SK-N-SH (cell line): ENCODE results near the gene TMEM225B. TPM values are rescaled to one million over a fixed set of nuclear protein-coding genes. Genes with fewer than 3 reads are reported as not detected.

ENCODE experiments used
- CTCF ChIA-PET: fragments of 300-600, 350-600 bp; formaldehyde crosslinking; extraction: SDS; loops from one replicate; lab custom pipeline; 2021; lab: Yijun Ruan, JAX
- POLR2A ChIA-PET: fragments of 350-600 bp; sonication (Branson Sonifier 250); formaldehyde crosslinking; extraction: SDS; loops from one replicate; lab custom pipeline; 2020; ENCODE audit warnings: antibody characterized with exemption, inconsistent platforms; lab: Yijun Ruan, JAX
- DNase-seq: peaks from one replicate; pipeline ENCODE4 v3.0.0; 2012
- H2AFZ ChIP-seq: fragments of 200-600 bp; sonication (generic); 2 replicates; pipeline ENCODE4 v1.8.1; 2016; ENCODE audit warnings: antibody characterized with exemption, mild to moderate bottlenecking, low read depth
- H3F3A ChIP-seq: fragments of 200-600 bp; sonication (generic); replicated peaks from 2 replicates; pipeline ENCODE3; 2016; ENCODE audit warnings: antibody characterized with exemption, mild to moderate bottlenecking; ENCODE audit not compliant: insufficient read depth
- H3K27ac ChIP-seq, 2 experiments: fragments of 200-500 bp in 1 of 2; fragments of 200-600 bp in 1 of 2; sonication (Bioruptor generic) in 1 of 2; sonication (generic), shearing (Covaris generic) in 1 of 2; 2 replicates each; pipeline versions ENCODE4 v1.5.1 to v1.6.1; 2014 to 2016; ENCODE audit warnings: low read depth in 2 of 2, inconsistent platforms in 1 of 2, low read length in 1 of 2, mild to moderate bottlenecking in 1 of 2, mixed read lengths in 1 of 2
- H3K27me3 ChIP-seq: fragments of 200-600 bp; sonication (generic), shearing (Covaris generic); 2 replicates; pipeline ENCODE4 v1.6.1; 2016; ENCODE audit warnings: mixed run types; ENCODE audit not compliant: insufficient read depth
- H3K36me3 ChIP-seq, 2 experiments: fragments of 200-500 bp in 1 of 2; fragments of 200-600 bp in 1 of 2; sonication (Bioruptor generic) in 1 of 2; sonication (generic) in 1 of 2; replicated peaks in 1 of 2; 2 replicates each; pipeline versions ENCODE3 to v1.5.1; 2014 to 2016; ENCODE audit warnings: low read length in 1 of 2, mild to moderate bottlenecking in 1 of 2; ENCODE audit not compliant: insufficient read depth in 2 of 2, control insufficient read depth in 1 of 2
- H3K4me1 ChIP-seq, 2 experiments: fragments of 200-500 bp in 1 of 2; fragments of 200-600 bp in 1 of 2; sonication (Bioruptor generic) in 1 of 2; sonication (generic), shearing (Covaris generic) in 1 of 2; 2 replicates each; pipeline versions ENCODE4 v1.5.1 to v1.6.1; 2014 to 2016; ENCODE audit warnings: low read depth in 1 of 2, low read length in 1 of 2, mixed run types in 1 of 2; ENCODE audit not compliant: insufficient read depth in 2 of 2, control insufficient read depth in 1 of 2
- H3K4me2 ChIP-seq: fragments of 200-600 bp; sonication (generic), shearing (Covaris generic); 2 replicates; pipeline ENCODE4 v1.6.1; 2017; ENCODE audit warnings: mixed run types
- H3K4me3 ChIP-seq, 2 experiments: fragments of 200-500 bp in 1 of 2; fragments of 200-600 bp in 1 of 2; sonication (Bioruptor generic) in 1 of 2; sonication (generic), shearing (Covaris generic) in 1 of 2; 2 replicates each; pipeline versions ENCODE4 v1.5.1 to v1.8.1; 2014 to 2016; ENCODE audit warnings: low read depth in 2 of 2, inconsistent platforms in 1 of 2, low read length in 1 of 2, mild to moderate bottlenecking in 1 of 2, mixed read lengths in 1 of 2, moderate library complexity in 1 of 2
- H3K79me2 ChIP-seq: fragments of 200-600 bp; sonication (generic); 2 replicates; pipeline ENCODE4 v1.8.1; 2017; ENCODE audit warnings: mild to moderate bottlenecking; ENCODE audit not compliant: insufficient read depth
- H3K9ac ChIP-seq: fragments of 200-600 bp; sonication (generic); 2 replicates; pipeline ENCODE4 v1.6.1; 2017; ENCODE audit warnings: mixed run types
- H3K9me2 ChIP-seq: fragments of 200-600 bp; sonication (generic); 2 replicates; pipeline ENCODE4 v1.6.1; 2017; ENCODE audit warnings: mixed run types
- H3K9me3 ChIP-seq: fragments of 200-600 bp; sonication (generic); 2 replicates; pipeline ENCODE4 v1.6.1; 2017; ENCODE audit warnings: mixed run types, mild to moderate bottlenecking, moderate library complexity
- H4K20me1 ChIP-seq: fragments of 200-600 bp; sonication (generic); 2 replicates; pipeline ENCODE4 v1.6.1; 2017; ENCODE audit warnings: mild to moderate bottlenecking, mixed run types; ENCODE audit not compliant: insufficient read depth
- ELF1 ChIP-seq: IDR thresholded peaks from 2 replicates; pipeline ENCODE4 v1.4.0; 2012
- FOSL2 ChIP-seq: IDR thresholded peaks from 2 replicates; pipeline ENCODE4 v1.4.0; 2012; ENCODE audit warnings: low read depth, mild to moderate bottlenecking, moderate library complexity, borderline replicate concordance
- FOXM1 ChIP-seq: IDR thresholded peaks from 2 replicates; pipeline ENCODE4 v1.4.0; 2012; ENCODE audit warnings: low read depth, mild to moderate bottlenecking
- JUND ChIP-seq: IDR thresholded peaks from 2 replicates; pipeline ENCODE4 v1.4.0; 2012
- MXI1 ChIP-seq: IDR thresholded peaks from 2 replicates; pipeline ENCODE4 v1.6.1; 2012; ENCODE audit warnings: mild to moderate bottlenecking, low read depth, low read length, improper control_type of control experiment
- POLR2AphosphoS5 ChIP-seq: IDR thresholded peaks from 2 replicates; pipeline ENCODE4 v1.6.1; 2012; ENCODE audit warnings: low read depth, low read length
- SMC3 ChIP-seq: IDR thresholded peaks from 2 replicates; pipeline ENCODE4 v1.6.1; 2012; ENCODE audit warnings: low read depth, low read length, improper control_type of control experiment
- TAF1 ChIP-seq: IDR thresholded peaks from 2 replicates; pipeline ENCODE4 v1.6.1; 2012; ENCODE audit warnings: low read depth, mild to moderate bottlenecking, low read length, moderate library complexity, borderline replicate concordance
- TEAD4 ChIP-seq: IDR thresholded peaks from 2 replicates; pipeline ENCODE4 v1.4.0; 2012; ENCODE audit warnings: mild to moderate bottlenecking, borderline replicate concordance; ENCODE audit not compliant: insufficient read depth
- YY1 ChIP-seq: IDR thresholded peaks from 2 replicates; pipeline ENCODE4 v1.4.0; 2012; ENCODE audit warnings: low read depth, mild to moderate bottlenecking
- WGBS: methylation state at CpG from one replicate; pipeline ENCODE4 v1.1.6; 2017; ENCODE audit warnings: low lambda C conversion rate; 5-methylcytosine and 5-hydroxymethylcytosine counted together
- polyA plus RNA-seq, 3 experiments: library from polyadenylated mRNA; depleted of rRNA; stranded (reverse); fragments of >200 nt; gene quantifications; 2 replicates each; pipeline ENCODE4 v1.2.3, GENCODE V29; 2012
- TF ChIP-seq, protein P1 (sequence below): fragments of 200-600 bp; sonication (generic); IDR thresholded peaks from 2 replicates; pipeline ENCODE4 v1.6.1; 2017; ENCODE audit warnings: antibody characterized with exemption, mild to moderate bottlenecking, moderate library complexity
- TF ChIP-seq, protein P2 (sequence below): IDR thresholded peaks from 2 replicates; pipeline ENCODE4 v1.4.0; 2012; ENCODE audit warnings: low read depth
- TF ChIP-seq, protein P3 (sequence below): IDR thresholded peaks from 2 replicates; pipeline ENCODE4 v1.4.0; 2012; ENCODE audit warnings: low read depth, borderline replicate concordance
- TF ChIP-seq, protein P4 (sequence below): IDR thresholded peaks from 2 replicates; pipeline ENCODE4 v1.6.1; 2012; ENCODE audit warnings: mild to moderate bottlenecking, low read depth, low read length, moderate library complexity

Gene TMEM225B
- polyA plus RNA-seq, 1 of the 3 experiments (the other 2 are of a cell fraction): 1.5 TPM

DNA sequence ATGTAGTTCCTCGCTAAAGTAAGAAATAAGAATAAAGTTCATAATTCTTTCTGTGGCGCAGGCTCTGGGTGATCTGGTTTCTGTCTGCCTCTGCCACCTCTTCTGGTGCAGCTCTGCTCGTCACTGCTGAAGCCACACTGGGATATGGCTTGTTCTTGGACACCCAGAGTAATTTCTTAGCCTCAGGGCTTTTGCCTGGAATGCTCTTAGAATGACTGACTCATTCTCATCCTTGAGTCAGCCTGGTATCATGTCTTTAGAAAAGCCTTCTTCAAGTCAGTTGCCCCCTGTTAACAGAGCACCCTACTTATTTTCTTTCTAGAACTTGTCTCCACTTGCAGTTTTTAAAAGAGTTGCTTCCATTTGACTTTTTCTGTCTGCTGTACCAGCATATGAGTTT, 20.7 kb downstream of the TMEM225B start:
- Histone ChIP-seq H3K27ac (peak overlapping the region in 1 of 2 experiments; percentile 38; a peak in 2 of 4 replicates), H3K9ac (no peak overlapping the region), H3K27me3 (no peaks in the 10 kb centered on the region), H2AFZ (no peak overlapping the region), H3K4me3 (no peak overlapping the region), H3K4me2 (peak overlapping the region; percentile 85; the same call in 1 of the 2 replicates), H3K36me3 (peaks cover 48 to 52% of the 10 kb centered on the region in 2 experiments), H3K9me2 (no peaks in the 10 kb centered on the region), H3K79me2 (peaks cover 40% of the 10 kb centered on the region), H3K9me3 (no peaks in the 10 kb centered on the region), H3F3A (peaks cover 27% of the 10 kb centered on the region), H3K4me1 (peaks cover 7 to 8% of the 10 kb centered on the region in 2 experiments; a peak in 3 of 4 replicates), H4K20me1 (no peaks in the 10 kb centered on the region)
- DNase-seq: no peak
- ChIA-PET POLR2A (no interaction called here), CTCF (interaction anchor here (1.4 kb wide), 1 partner anchor 295 kb away, joined by 3 read pairs; no protein-coding TSS in a partner anchor)
- TF ChIP-seq, protein P1, sequence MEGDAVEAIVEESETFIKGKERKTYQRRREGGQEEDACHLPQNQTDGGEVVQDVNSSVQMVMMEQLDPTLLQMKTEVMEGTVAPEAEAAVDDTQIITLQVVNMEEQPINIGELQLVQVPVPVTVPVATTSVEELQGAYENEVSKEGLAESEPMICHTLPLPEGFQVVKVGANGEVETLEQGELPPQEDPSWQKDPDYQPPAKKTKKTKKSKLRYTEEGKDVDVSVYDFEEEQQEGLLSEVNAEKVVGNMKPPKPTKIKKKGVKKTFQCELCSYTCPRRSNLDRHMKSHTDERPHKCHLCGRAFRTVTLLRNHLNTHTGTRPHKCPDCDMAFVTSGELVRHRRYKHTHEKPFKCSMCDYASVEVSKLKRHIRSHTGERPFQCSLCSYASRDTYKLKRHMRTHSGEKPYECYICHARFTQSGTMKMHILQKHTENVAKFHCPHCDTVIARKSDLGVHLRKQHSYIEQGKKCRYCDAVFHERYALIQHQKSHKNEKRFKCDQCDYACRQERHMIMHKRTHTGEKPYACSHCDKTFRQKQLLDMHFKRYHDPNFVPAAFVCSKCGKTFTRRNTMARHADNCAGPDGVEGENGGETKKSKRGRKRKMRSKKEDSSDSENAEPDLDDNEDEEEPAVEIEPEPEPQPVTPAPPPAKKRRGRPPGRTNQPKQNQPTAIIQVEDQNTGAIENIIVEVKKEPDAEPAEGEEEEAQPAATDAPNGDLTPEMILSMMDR: no peak
- TF ChIP-seq FOSL2 (peak; percentile 47; the same call in 1 of the 2 replicates), MXI1 (no peak), SMC3 (no peak), POLR2AphosphoS5 (no peak)
- WGBS: 29% methylated on average over 3 of the region's 3 CpGs

DNA sequence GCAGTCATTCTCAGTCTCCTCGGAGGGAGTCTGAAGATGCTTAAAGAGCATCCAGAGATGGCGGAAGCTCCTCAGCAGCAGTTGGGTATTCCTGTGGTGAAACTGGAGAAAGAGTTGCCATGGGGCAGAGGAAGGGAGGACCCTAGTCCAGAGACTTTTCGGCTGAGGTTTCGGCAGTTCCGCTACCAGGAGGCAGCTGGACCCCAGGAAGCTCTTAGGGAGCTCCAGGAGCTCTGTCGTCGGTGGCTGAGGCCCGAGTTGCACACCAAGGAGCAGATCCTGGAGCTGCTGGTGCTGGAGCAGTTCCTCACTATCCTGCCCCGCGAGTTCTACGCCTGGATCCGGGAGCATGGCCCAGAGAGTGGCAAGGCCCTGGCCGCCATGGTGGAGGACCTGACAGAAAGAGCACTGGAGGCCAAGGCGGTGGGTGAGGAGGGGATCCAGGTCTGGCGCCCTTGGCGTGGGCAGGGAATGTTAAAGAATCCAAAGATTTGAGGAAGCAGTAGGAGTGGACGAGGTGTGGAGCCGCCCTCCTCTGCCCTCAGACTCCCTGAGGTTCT, 21.6 kb downstream of the TMEM225B start:
- H3K79me2 ChIP-seq: peaks cover 40% of the 10 kb centered on the region
- H4K20me1 ChIP-seq: no peaks in the 10 kb centered on the region
- peaks cover 19% of the 10 kb centered on the region for H3F3A ChIP-seq
- DNase-seq: no peak
- no peak overlapping the region for H3K4me2 ChIP-seq
- no peak for TF ChIP-seq FOSL2
- no peak for TF ChIP-seq TAF1
- no peaks in the 10 kb centered on the region for H3K9me3 ChIP-seq
- peaks cover 55 to 61% of the 10 kb centered on the region in 2 experiments for H3K36me3 ChIP-seq
- WGBS: 97% methylated on average over 17 of the region's 18 CpGs
- H3K9ac ChIP-seq: no peak overlapping the region
- H3K4me1 ChIP-seq: peaks cover 7 to 8% of the 10 kb centered on the region in 2 experiments; a peak in 3 of 4 replicates
- CTCF ChIA-PET: no interaction called here
- no peak overlapping the region for H3K4me3 ChIP-seq
- H2AFZ ChIP-seq: no peak overlapping the region
- no peak overlapping the region for H3K27ac ChIP-seq
- no peaks in the 10 kb centered on the region for H3K27me3 ChIP-seq
- POLR2A ChIA-PET: no interaction called here
- no peaks in the 10 kb centered on the region for H3K9me2 ChIP-seq

DNA sequence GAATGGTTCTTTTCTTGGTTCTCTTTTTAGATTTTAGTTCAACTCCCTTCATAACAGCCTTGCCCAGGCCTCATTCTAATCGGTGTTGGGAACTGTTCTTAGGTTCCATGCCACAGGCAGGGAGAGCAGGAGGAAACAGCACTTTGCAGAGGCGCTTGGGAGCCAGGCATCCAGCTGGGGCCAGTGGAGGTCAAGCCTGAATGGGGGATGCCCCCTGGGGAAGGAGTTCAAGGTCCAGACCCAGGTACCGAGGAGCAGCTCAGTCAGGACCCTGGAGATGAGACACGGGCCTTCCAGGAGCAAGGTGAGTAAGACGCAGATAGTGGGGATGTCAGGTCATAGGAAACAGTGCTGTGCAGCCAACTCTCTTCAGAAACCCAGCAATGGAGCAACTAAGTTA, 23.2 kb downstream of the TMEM225B start:
- ChIA-PET CTCF (interaction anchor here (1.2 kb wide), 1 partner anchor 41 kb away, joined by 5 read pairs; no protein-coding TSS in a partner anchor), POLR2A (interaction anchor here (0.5 to 1.0 kb wide), 2 partner anchors 117 to 481 kb away, joined by 3 to 5 read pairs; partner anchors contain the start of gene ZKSCAN5)
- Histone ChIP-seq H2AFZ (no peak overlapping the region), H3K9ac (no peak overlapping the region), H3K27me3 (no peaks in the 10 kb centered on the region), H4K20me1 (no peaks in the 10 kb centered on the region), H3K4me3 (no peak overlapping the region), H3K9me2 (no peaks in the 10 kb centered on the region), H3K36me3 (peaks cover 65 to 77% of the 10 kb centered on the region in 2 experiments), H3K9me3 (no peaks in the 10 kb centered on the region), H3K4me1 (peaks cover 7 to 8% of the 10 kb centered on the region in 2 experiments; a peak in 3 of 4 replicates), H3K79me2 (peaks cover 40% of the 10 kb centered on the region), H3K4me2 (no peak overlapping the region), H3K27ac (no peak overlapping the region), H3F3A (peaks cover 10% of the 10 kb centered on the region)
- no peak for DNase-seq
- WGBS: 87% methylated on average over 5 of the region's 5 CpGs
- TF ChIP-seq ELF1 (no peak), TAF1 (no peak), TEAD4 (no peak), YY1 (no peak), FOXM1 (no peak), JUND (no peak)
- TF ChIP-seq, protein P2, sequence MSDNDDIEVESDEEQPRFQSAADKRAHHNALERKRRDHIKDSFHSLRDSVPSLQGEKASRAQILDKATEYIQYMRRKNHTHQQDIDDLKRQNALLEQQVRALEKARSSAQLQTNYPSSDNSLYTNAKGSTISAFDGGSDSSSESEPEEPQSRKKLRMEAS: no peak
- TF ChIP-seq, protein P3, sequence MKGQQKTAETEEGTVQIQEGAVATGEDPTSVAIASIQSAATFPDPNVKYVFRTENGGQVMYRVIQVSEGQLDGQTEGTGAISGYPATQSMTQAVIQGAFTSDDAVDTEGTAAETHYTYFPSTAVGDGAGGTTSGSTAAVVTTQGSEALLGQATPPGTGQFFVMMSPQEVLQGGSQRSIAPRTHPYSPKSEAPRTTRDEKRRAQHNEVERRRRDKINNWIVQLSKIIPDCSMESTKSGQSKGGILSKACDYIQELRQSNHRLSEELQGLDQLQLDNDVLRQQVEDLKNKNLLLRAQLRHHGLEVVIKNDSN: no peak
- TF ChIP-seq, protein P4, sequence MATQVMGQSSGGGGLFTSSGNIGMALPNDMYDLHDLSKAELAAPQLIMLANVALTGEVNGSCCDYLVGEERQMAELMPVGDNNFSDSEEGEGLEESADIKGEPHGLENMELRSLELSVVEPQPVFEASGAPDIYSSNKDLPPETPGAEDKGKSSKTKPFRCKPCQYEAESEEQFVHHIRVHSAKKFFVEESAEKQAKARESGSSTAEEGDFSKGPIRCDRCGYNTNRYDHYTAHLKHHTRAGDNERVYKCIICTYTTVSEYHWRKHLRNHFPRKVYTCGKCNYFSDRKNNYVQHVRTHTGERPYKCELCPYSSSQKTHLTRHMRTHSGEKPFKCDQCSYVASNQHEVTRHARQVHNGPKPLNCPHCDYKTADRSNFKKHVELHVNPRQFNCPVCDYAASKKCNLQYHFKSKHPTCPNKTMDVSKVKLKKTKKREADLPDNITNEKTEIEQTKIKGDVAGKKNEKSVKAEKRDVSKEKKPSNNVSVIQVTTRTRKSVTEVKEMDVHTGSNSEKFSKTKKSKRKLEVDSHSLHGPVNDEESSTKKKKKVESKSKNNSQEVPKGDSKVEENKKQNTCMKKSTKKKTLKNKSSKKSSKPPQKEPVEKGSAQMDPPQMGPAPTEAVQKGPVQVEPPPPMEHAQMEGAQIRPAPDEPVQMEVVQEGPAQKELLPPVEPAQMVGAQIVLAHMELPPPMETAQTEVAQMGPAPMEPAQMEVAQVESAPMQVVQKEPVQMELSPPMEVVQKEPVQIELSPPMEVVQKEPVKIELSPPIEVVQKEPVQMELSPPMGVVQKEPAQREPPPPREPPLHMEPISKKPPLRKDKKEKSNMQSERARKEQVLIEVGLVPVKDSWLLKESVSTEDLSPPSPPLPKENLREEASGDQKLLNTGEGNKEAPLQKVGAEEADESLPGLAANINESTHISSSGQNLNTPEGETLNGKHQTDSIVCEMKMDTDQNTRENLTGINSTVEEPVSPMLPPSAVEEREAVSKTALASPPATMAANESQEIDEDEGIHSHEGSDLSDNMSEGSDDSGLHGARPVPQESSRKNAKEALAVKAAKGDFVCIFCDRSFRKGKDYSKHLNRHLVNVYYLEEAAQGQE: no peak
